A549 (cell line): ENCODE measurements around the gene IQGAP2. TPM values are rescaled to one million over a fixed set of nuclear protein-coding genes. Genes with fewer than 3 reads are reported as not detected.

Experiments used
- ATAC-seq, 2 experiments: fragments of 200-7000 bp in 1 of 2; fragments of >200 bp in 1 of 2; cut with Nextera tagmentation in 1 of 2; cut with Tn5 transposase in 1 of 2; 3 replicates each; pipeline versions ENCODE4 v1.8.0 to v1.9.1; 2018 to 2020; ENCODE audit warnings: mild to moderate bottlenecking in 1 of 2, moderate library complexity in 1 of 2
- CTCF ChIA-PET: fragments of 300-600 bp; sonication (Branson Sonifier 250); formaldehyde crosslinking; extraction: SDS; loops from one replicate; lab custom pipeline; 2021; ENCODE audit warnings: antibody characterized with exemption, inconsistent platforms; lab: Yijun Ruan, JAX
- POLR2A ChIA-PET: fragments of 350-600 bp; formaldehyde crosslinking; extraction: SDS; loops from one replicate; lab custom pipeline; 2021; ENCODE audit warnings: antibody characterized with exemption, inconsistent platforms; lab: Yijun Ruan, JAX
- DNase-seq, 2 experiments: peaks; one replicate each; pipeline versions ENCODE4 v3.0.0 to v3.0.0-alpha.2; 2011 to 2016; ENCODE audit warnings: low read depth in 1 of 2, low spot score in 1 of 2
- FAIRE-seq: peaks from 2 replicates; lab custom pipeline; 2011; peaks lifted over from hg19 to GRCh38; lab: Jason Lieb, UNC
- H3K27ac ChIP-seq, 2 experiments: fragments of >200 bp; sonication (Bioruptor Twin); formaldehyde crosslinking; 3 replicates each; pipeline ENCODE4 v1.5.1; 2016 to 2017
- H3K4me1 ChIP-seq: fragments of >200 bp; sonication (Bioruptor Twin); formaldehyde crosslinking; 3 replicates; pipeline ENCODE4 v1.6.1; 2016
- H3K4me2 ChIP-seq: fragments of >200 bp; sonication (Bioruptor Twin); formaldehyde crosslinking; 3 replicates; pipeline ENCODE4 v1.6.1; 2016
- H3K4me3 ChIP-seq: fragments of >200 bp; sonication (Bioruptor Twin); formaldehyde crosslinking; 3 replicates; pipeline ENCODE4 v1.5.1; 2016
- H3K9me3 ChIP-seq: fragments of >200 bp; sonication (Bioruptor Twin); formaldehyde crosslinking; 3 replicates; pipeline ENCODE4 v1.6.1; 2016
- BCL3 ChIP-seq: fragments of >200 bp; sonication (Bioruptor Twin); formaldehyde crosslinking; IDR thresholded peaks from 3 replicates; pipeline ENCODE4 v1.6.1; 2016
- BHLHE40 ChIP-seq: IDR thresholded peaks from 2 replicates; pipeline ENCODE4 v1.6.1; 2012; ENCODE audit warnings: low read depth, low read length, inconsistent platforms
- CBX2 ChIP-seq: fragments of 200-600 bp; sonication (generic); IDR thresholded peaks from 2 replicates; pipeline ENCODE4 v1.6.1; 2016; ENCODE audit warnings: low read depth, mild to moderate bottlenecking, borderline replicate concordance
- CBX8 ChIP-seq: fragments of 200-600 bp; sonication (generic); IDR thresholded peaks from 2 replicates; pipeline ENCODE4 v1.6.1; 2016
- CTCF ChIP-seq: fragments of >200 bp; sonication (Bioruptor Twin); formaldehyde crosslinking; IDR thresholded peaks from 3 replicates; pipeline ENCODE4 v1.5.1; 2016
- EHF ChIP-seq: fragments of 250-450 bp; sonication (Bioruptor Pico); IDR thresholded peaks from 2 replicates; pipeline ENCODE4 v1.5.0; 2020; ENCODE audit warnings: mild to moderate bottlenecking
- EHMT2 ChIP-seq: fragments of 200-600 bp; sonication (generic); IDR thresholded peaks from 2 replicates; pipeline ENCODE4 v1.6.1; 2016; ENCODE audit warnings: antibody characterized with exemption, low read depth, mild to moderate bottlenecking, moderate library complexity
- EP300 ChIP-seq, 2 experiments: fragments of >200 bp; sonication (Bioruptor Twin); formaldehyde crosslinking; IDR thresholded peaks; 2 replicates in 1 of 2; 3 replicates in 1 of 2; pipeline ENCODE4 v1.6.1; 2016 to 2017
- FOXS1 ChIP-seq: fragments of 250-450 bp; sonication (Bioruptor Pico); IDR thresholded peaks from 2 replicates; pipeline ENCODE4 v1.5.0; 2020; ENCODE audit warnings: mild to moderate bottlenecking, moderate library complexity
- HDAC2 ChIP-seq: fragments of 200-600 bp; sonication (generic); IDR thresholded peaks from 2 replicates; pipeline ENCODE4 v1.6.1; 2016
- HOXA7 ChIP-seq: fragments of 250-450 bp; sonication (Bioruptor Pico); IDR thresholded peaks from 2 replicates; pipeline ENCODE4 v1.5.0; 2020; ENCODE audit warnings: mild to moderate bottlenecking, moderate library complexity
- HOXB13 ChIP-seq: fragments of 250-450 bp; sonication (Bioruptor Pico); IDR thresholded peaks from 2 replicates; pipeline ENCODE4 v1.5.0; 2020; ENCODE audit warnings: low read depth, mild to moderate bottlenecking, moderate library complexity
- JUNB ChIP-seq: fragments of >200 bp; sonication (Bioruptor Twin); formaldehyde crosslinking; IDR thresholded peaks from 2 replicates; pipeline ENCODE4 v1.6.1; 2016
- KDM5A ChIP-seq: fragments of 200-600 bp; sonication (generic); IDR thresholded peaks from 2 replicates; pipeline ENCODE4 v1.6.1; 2016; ENCODE audit warnings: antibody characterized with exemption, mild to moderate bottlenecking
- MAFK ChIP-seq: fragments of 450-650 bp; IDR thresholded peaks from 2 replicates; pipeline ENCODE4 v1.6.1; 2014; ENCODE audit not compliant: partially characterized antibody
- MYC ChIP-seq: IDR thresholded peaks from 2 replicates; pipeline ENCODE4 v1.6.1; 2012; ENCODE audit warnings: mild to moderate bottlenecking, inconsistent platforms, low read length, improper control_type of control experiment, borderline replicate concordance
- NFE2L2 ChIP-seq: fragments of 150-350 bp; conservative IDR thresholded peaks from 2 replicates; pipeline ENCODE4 v1.6.1; 2014; ENCODE audit warnings: low read length
- NPAS2 ChIP-seq: fragments of 250-450 bp; sonication (Bioruptor Pico); IDR thresholded peaks from 2 replicates; pipeline ENCODE4 v1.8.0; 2022; ENCODE audit warnings: mild to moderate bottlenecking, moderate library complexity, borderline replicate concordance
- POLR2A ChIP-seq: IDR thresholded peaks from 2 replicates; pipeline ENCODE4 v1.6.1; 2012; ENCODE audit warnings: mild to moderate bottlenecking, low read length
- RAD21 ChIP-seq, 2 experiments: fragments of >200 bp in 1 of 2; sonication (Bioruptor Twin) in 1 of 2; formaldehyde crosslinking in 1 of 2; IDR thresholded peaks in 1 of 2; conservative IDR thresholded peaks in 1 of 2; 2 replicates in 1 of 2; 3 replicates in 1 of 2; pipeline ENCODE4 v1.6.1; 2012 to 2018; ENCODE audit warnings: inconsistent platforms in 1 of 2
- RCOR1 ChIP-seq: fragments of 150-350 bp; IDR thresholded peaks from 2 replicates; pipeline ENCODE4 v1.6.1; 2014; ENCODE audit warnings: antibody characterized with exemption, low read length, low read depth
- REST ChIP-seq: fragments of 200-600 bp; sonication (generic); IDR thresholded peaks from 2 replicates; pipeline ENCODE4 v1.6.1; 2016; ENCODE audit warnings: antibody characterized with exemption, mild to moderate bottlenecking, moderate library complexity
- SMC3 ChIP-seq: fragments of >200 bp; sonication (Bioruptor Twin); formaldehyde crosslinking; IDR thresholded peaks from 3 replicates; pipeline ENCODE4 v1.6.1; 2018; ENCODE audit warnings: inconsistent platforms
- SREBF2 ChIP-seq: fragments of 450-650 bp; IDR thresholded peaks from 2 replicates; pipeline ENCODE4 v1.6.1; 2014; ENCODE audit warnings: mild to moderate bottlenecking, moderate library complexity
- TP53 ChIP-seq: fragments of 250-450 bp; sonication (Bioruptor Pico); IDR thresholded peaks from 2 replicates; pipeline ENCODE4 v1.5.0; 2021; ENCODE audit warnings: mild to moderate bottlenecking, moderate library complexity
- USF2 ChIP-seq: fragments of 450-650 bp; IDR thresholded peaks from 2 replicates; pipeline ENCODE4 v1.6.1; 2014; ENCODE audit warnings: antibody characterized with exemption
- ZFP36 ChIP-seq: fragments of 450-650 bp; IDR thresholded peaks from 2 replicates; pipeline ENCODE4 v1.6.1; 2014; ENCODE audit warnings: borderline replicate concordance; ENCODE audit not compliant: partially characterized antibody
- whole genome bisulfite sequencing: methylation state at CpG from one replicate; pipeline ENCODE4 v1.1.6; 2017; ENCODE audit errors: missing lambda C conversion rate; 5-methylcytosine and 5-hydroxymethylcytosine counted together
- polyA plus RNA-seq, 4 experiments: library from polyadenylated mRNA; depleted of rRNA in 3 of 4; stranded (reverse); fragments of >200 nt; fragmentation: RNase III in 1 of 4; extraction: RNeasy Plus Mini Kit Qiagen cat#74134 plus additional on column Dnase treatment in 1 of 4; gene quantifications; 2 replicates in 3 of 4; 3 replicates in 1 of 4; pipeline ENCODE4 v1.2.3, GENCODE V29; 2011 to 2017

IQGAP2 gene
- polyA plus RNA-seq, 2 of the 4 experiments (the other 2 are of a cell fraction) = 5.3 to 10.1 TPM

- no peak overlapping the region for H3K27ac ChIP-seq
- no peak for DNase-seq
- ChIA-PET POLR2A (no interaction called here), CTCF (interaction anchor here (0.9 to 1.8 kb wide), 3 partner anchors 13 to 128 kb away, joined by 3 to 8 read pairs (median 3); no protein-coding TSS in a partner anchor)
- H3K4me2 ChIP-seq = no peak overlapping the region
- no peak for ATAC-seq
- peaks cover 31% of the 10 kb centered on the region for H3K9me3 ChIP-seq
- WGBS = 86% methylated on average over 5 of the region's 5 CpGs
- TF ChIP-seq NPAS2 (no peak), USF2 (no peak), SREBF2 (no peak), BHLHE40 (no peak), HDAC2 (no peak), RCOR1 (no peak)
- no peak for FAIRE-seq
- no peak overlapping the region for H3K4me3 ChIP-seq
- peaks cover 9% of the 10 kb centered on the region for H3K4me1 ChIP-seq
These were observed 326.5 kb downstream of the IQGAP2 start for GRCh38 chr5:76729373-76730290.

- no peak for FAIRE-seq
- CTCF ChIA-PET = interaction anchor here (0.6 to 2.3 kb wide), 6 partner anchors 13 to 345 kb away, joined by 3 to 7 read pairs (median 3); partner anchors contain the start of gene F2R
These were observed 329.4 kb downstream of the IQGAP2 start for GRCh38 chr5:76732405-76733048.

GRCh38 chr5:76733049-76733417 lies 329.9 kb downstream of the IQGAP2 start:
- Histone ChIP-seq H3K9me3 (peaks cover 28% of the 10 kb centered on the region), H3K4me2 (no peak overlapping the region), H3K4me3 (no peak overlapping the region), H3K27ac (no peak overlapping the region), H3K4me1 (peaks cover 25% of the 10 kb centered on the region)
- no peak for ATAC-seq
- CTCF ChIA-PET = interaction anchor here (0.8 to 2.3 kb wide), 5 partner anchors 14 to 344 kb away, joined by 3 to 7 read pairs (median 3); partner anchors contain the start of gene F2R
- POLR2A ChIA-PET = no interaction called here
- WGBS = 87% methylated on average over 13 of the region's 13 CpGs
- no peak for FAIRE-seq
- no peak for DNase-seq
- TF ChIP-seq MYC (no peak), FOXS1 (CRISPR knock-in tag) (no peak), EP300 (IDR thresholded peaks at IDR 0.05) (no peak), RCOR1 (no peak), EHF (no peak), SMC3 (no peak), NFE2L2 (no peak), POLR2A (no peak), HOXB13 (CRISPR knock-in tag) (no peak), HOXA7 (no peak), TP53 (CRISPR knock-in tag) (no peak), REST (no peak), CBX2 (no peak), RAD21 (conservative IDR thresholded peaks at IDR 0.05 in 1 of 2, IDR thresholded peaks at IDR 0.05 in 1 of 2) (no peak), JUNB (no peak), CBX8 (no peak), MAFK (no peak), CTCF (no peak), BCL3 (no peak)

More at GRCh38 chr5:76732405-76733048, 329.4 kb downstream of the IQGAP2 start:
- no peak for DNase-seq
- no peak for TF ChIP-seq EHMT2
- no peak for TF ChIP-seq EP300 (IDR thresholded peaks at IDR 0.05)
- no peak for TF ChIP-seq CBX8
- no peak for TF ChIP-seq SMC3
- TF ChIP-seq KDM5A = no peak
- TF ChIP-seq ZFP36 = no peak
- H3K4me1 ChIP-seq = peaks cover 20% of the 10 kb centered on the region
- WGBS = 93% methylated on average over 15 of the region's 15 CpGs
- no peak; a peak in 1 of 6 replicates for ATAC-seq
- POLR2A ChIA-PET = no interaction called here
- no peak overlapping the region for H3K4me3 ChIP-seq
- H3K27ac ChIP-seq = no peak overlapping the region
- no peak overlapping the region for H3K4me2 ChIP-seq
- peaks cover 28% of the 10 kb centered on the region for H3K9me3 ChIP-seq
